Measurements from ENCODE around the gene MAP2K5.
"Not testable (repeated sequence)": the region's sequence is repeated elsewhere in the genome, so short reads cannot be mapped to it uniquely, and the experiment has no call there.

MAP2K5 gene

GRCh38 chr15:67672834-67673233 is 130.3 kb downstream of the MAP2K5 start:
- not testable (repeated sequence) for DNase-seq (ENCODE audit: low read depth in 2 of 2)

GRCh38 chr15:67674983-67675382 is 132.5 kb downstream of the MAP2K5 start:
- DNase-seq (ENCODE audit: low read depth in 2 of 2) = no peak

- no peak for DNase-seq (ENCODE audit: low read depth in 2 of 2)
Measured at GRCh38 chr15:67678089-67678488, 135.6 kb downstream of the MAP2K5 start.

- DNase-seq (ENCODE audit: low read depth in 2 of 2) = no peak
Measured at GRCh38 chr15:67678993-67679392, 136.5 kb downstream of the MAP2K5 start.

- DNase-seq (ENCODE audit: low read depth in 2 of 2) = no peak
Measured at GRCh38 chr15:67680641-67681040, 138.1 kb downstream of the MAP2K5 start.

- DNase-seq (ENCODE audit: low read depth in 2 of 2) = no peak
Measured at GRCh38 chr15:67685008-67685599, 142.6 kb downstream of the MAP2K5 start.

GRCh38 chr15:67685716-67686115 is 143.2 kb downstream of the MAP2K5 start:
- DNase-seq (ENCODE audit: low read depth in 2 of 2) = no peak

GRCh38 chr15:67690936-67691335 is 148.4 kb downstream of the MAP2K5 start:
- no peak for DNase-seq (ENCODE audit: low read depth in 2 of 2)

GRCh38 chr15:67691450-67691849 is 148.9 kb downstream of the MAP2K5 start:
- no peak for DNase-seq (ENCODE audit: low read depth in 2 of 2)

GRCh38 chr15:67692573-67692972 is 150.1 kb downstream of the MAP2K5 start:
- DNase-seq (ENCODE audit: low read depth in 2 of 2) = no peak

- DNase-seq (ENCODE audit: low read depth in 2 of 2) = no peak
Measured at GRCh38 chr15:67696087-67696486, 153.6 kb downstream of the MAP2K5 start.

GRCh38 chr15:67700023-67700422 is 157.5 kb downstream of the MAP2K5 start:
- no peak for DNase-seq (ENCODE audit: low read depth in 2 of 2)

GRCh38 chr15:67701669-67702068 is 159.2 kb downstream of the MAP2K5 start:
- no peak for DNase-seq (ENCODE audit: low read depth in 2 of 2)

GRCh38 chr15:67707520-67708283 is 165.2 kb downstream of the MAP2K5 start:
- DNase-seq (ENCODE audit: low read depth in 2 of 2) = no peak

GRCh38 chr15:67708500-67708899 is 166.0 kb downstream of the MAP2K5 start:
- no peak for DNase-seq (ENCODE audit: low read depth in 2 of 2)

GRCh38 chr15:67715170-67715569 is 172.7 kb downstream of the MAP2K5 start:
- DNase-seq (ENCODE audit: low read depth in 2 of 2) = no peak

GRCh38 chr15:67716171-67716570 is 173.7 kb downstream of the MAP2K5 start:
- no peak for DNase-seq (ENCODE audit: low read depth in 2 of 2)

- no peak for DNase-seq (ENCODE audit: low read depth in 2 of 2)
Measured at GRCh38 chr15:67717776-67718175, 175.3 kb downstream of the MAP2K5 start.

GRCh38 chr15:67719330-67719959 is 176.9 kb downstream of the MAP2K5 start:
- no peak for DNase-seq (ENCODE audit: low read depth in 2 of 2)

GRCh38 chr15:67720556-67721175 is 178.2 kb downstream of the MAP2K5 start:
- DNase-seq (ENCODE audit: low read depth in 2 of 2) = no peak

GRCh38 chr15:67722030-67722817 is 179.7 kb downstream of the MAP2K5 start:
- DNase-seq (ENCODE audit: low read depth in 2 of 2) = no peak

Data from activated CD8-positive, alpha-beta memory T cell treated with anti-CD3 and anti-CD28 coated beads for 4 hours (primary cell).